ENCODE measurements around the gene C1orf105. TPM values are rescaled to one million over a fixed set of nuclear protein-coding genes. Genes with fewer than 3 reads are reported as not detected.

The C1orf105 gene
- total and polyA plus RNA-seq, 10 of the 15 experiments (the other 5 are each of a cell fraction or from before 2014, with no cell fraction given) = not detected

GRCh38 chr1:172510479-172510878 lies 90.0 kb downstream of the C1orf105 start:
- no peak overlapping the region for H3K4me2 ChIP-seq (ENCODE audit: control insufficient read depth, insufficient read depth)
- H2AFZ ChIP-seq (ENCODE audit: control insufficient read depth, low read depth, low read length) = no peak overlapping the region
- WGBS (ENCODE audit: insufficient coverage, insufficient replicate concordance, low lambda C conversion rate, missing lambda C conversion rate) = 100% methylated on average over 1 of the region's 3 CpGs
- in situ Hi-C loops (cut with MboI) (no loop called here), intact Hi-C loops (cut with micrococcal nuclease; ENCODE audit: unreplicated experiment) (no loop called here)
- H3K79me2 ChIP-seq (ENCODE audit: control insufficient read depth, insufficient read depth, low read length) = no peaks in the 10 kb centered on the region
- ChIA-PET CTCF (no interaction called here), POLR2A (interaction anchor here (1.1 kb wide), 1 partner anchor 9 kb away, joined by 4 read pairs; no protein-coding TSS in a partner anchor), SMC1A (ENCODE audit: uncharacterized antibody, unreplicated experiment) (interaction anchor here (0.6 kb wide), 1 partner anchor 85 kb away, joined by 3 read pairs; no protein-coding TSS in a partner anchor), RAD21 (ENCODE audit: unreplicated experiment) (no interaction called here)
- no peaks in the 10 kb centered on the region; a peak in 1 of 4 replicates for H3K27me3 ChIP-seq (replicated peaks in 1 of 2; ENCODE audit: control insufficient read depth in 2 of 2, insufficient read depth in 2 of 2, low read length in 1 of 2)
- TF ChIP-seq GATAD2B (conservative IDR thresholded peaks at IDR 0.05; ENCODE audit: low read depth) (no peak), E2F4 (IDR thresholded peaks at IDR 0.05; ENCODE audit: low read depth, low read length) (no peak), SMC3 (IDR thresholded peaks at IDR 0.05; ENCODE audit: borderline replicate concordance, low read length) (no peak), MEF2A (IDR thresholded peaks at IDR 0.05; ENCODE audit: insufficient read depth, low read depth, low read length) (no peak), CHD2 (IDR thresholded peaks at IDR 0.05; ENCODE audit: borderline replicate concordance, low read depth, low read length) (no peak), IRF4 (IDR thresholded peaks at IDR 0.05; ENCODE audit: low read depth, low read length) (no peak), LARP7 (IDR thresholded peaks at IDR 0.05) (no peak), ZBTB4 (CRISPR knock-in tag; IDR thresholded peaks at IDR 0.05) (no peak), ZNF217 (IDR thresholded peaks at IDR 0.05) (no peak), POU2F2 (IDR thresholded peaks at IDR 0.05; ENCODE audit: borderline replicate concordance, low read depth, low read length) (no peak), USF2 (IDR thresholded peaks at IDR 0.05; ENCODE audit: borderline replicate concordance, low read depth, low read length) (no peak), TBL1XR1 (IDR thresholded peaks at IDR 0.05; ENCODE audit: low read depth, low read length) (no peak), RBBP5 (conservative IDR thresholded peaks at IDR 0.05) (no peak), YY1 (IDR thresholded peaks at IDR 0.05; ENCODE audit: low read depth, low read length) (no peak)
- no TSS peak for BruUV-seq (replicated peaks)
- no peaks in the 10 kb centered on the region for H3K36me3 ChIP-seq (ENCODE audit: control insufficient read depth in 2 of 2, insufficient read depth in 2 of 2, low read length in 1 of 2)
- H3K27ac ChIP-seq (ENCODE audit: control insufficient read depth, insufficient read depth) = no peak overlapping the region
- no peak overlapping the region for H3K9ac ChIP-seq (ENCODE audit: control insufficient read depth, insufficient read depth, low read length)
- no peak for FAIRE-seq
- no peak for ATAC-seq
- no peak for DNase-seq (ENCODE audit: low read depth, low spot score)
- H3K4me1 ChIP-seq (ENCODE audit: control insufficient read depth, insufficient read depth, low read length) = no peaks in the 10 kb centered on the region
- no peaks in the 10 kb centered on the region; the same call in 2 of the 3 replicates for H3K9me3 ChIP-seq (replicated peaks; ENCODE audit: control insufficient read depth, insufficient read depth, low read length)
- H4K20me1 ChIP-seq (ENCODE audit: control insufficient read depth, insufficient read depth) = no peaks in the 10 kb centered on the region
- no peak overlapping the region for H3K4me3 ChIP-seq

Data from GM12878 (cell line).